ENCODE measurements around the gene OLFML2B.
A peak's percentile ranks its signal among the peaks of the same experiment; 100 is the strongest.
"Not testable (repeated sequence)": the region's sequence is repeated elsewhere in the genome, so short reads cannot be mapped to it uniquely, and the experiment has no call there.

Gene OLFML2B

GRCh38 chr1:162023547-162024501 lies at the start of gene OLFML2B:
TSS of gene OLFML2B (minus strand) at chr1:162023869. CDS start at chr1:162023430, 439 bp downstream.
- DNase-seq, result peak; percentile 70 to 71

GRCh38 chr1:162072740-162073139 lies 49.1 kb upstream of the OLFML2B start:
- DNase-seq, result peak in 1 of 2 experiments; percentile 47

GRCh38 chr1:162070825-162071224 lies 47.2 kb upstream of the OLFML2B start:
- peak in 1 of 2 experiments; percentile 45 for DNase-seq

GRCh38 chr1:162070094-162070748 lies 46.6 kb upstream of the OLFML2B start:
- peak in 1 of 2 experiments; percentile 65 for DNase-seq

GRCh38 chr1:162069334-162070093 lies 45.8 kb upstream of the OLFML2B start, which contains the start of gene NOS1AP:
TSS of gene NOS1AP (plus strand) at chr1:162069691. CDS start at chr1:162070178, 487 bp downstream.
- DNase-seq, result peak; percentile 91 to 93

- DNase-seq, result no peak
These were observed 44.6 kb upstream of the OLFML2B start for GRCh38 chr1:162068301-162068700.

- DNase-seq, result no peak
These were observed 43.8 kb upstream of the OLFML2B start for GRCh38 chr1:162067466-162067865.

DNA sequence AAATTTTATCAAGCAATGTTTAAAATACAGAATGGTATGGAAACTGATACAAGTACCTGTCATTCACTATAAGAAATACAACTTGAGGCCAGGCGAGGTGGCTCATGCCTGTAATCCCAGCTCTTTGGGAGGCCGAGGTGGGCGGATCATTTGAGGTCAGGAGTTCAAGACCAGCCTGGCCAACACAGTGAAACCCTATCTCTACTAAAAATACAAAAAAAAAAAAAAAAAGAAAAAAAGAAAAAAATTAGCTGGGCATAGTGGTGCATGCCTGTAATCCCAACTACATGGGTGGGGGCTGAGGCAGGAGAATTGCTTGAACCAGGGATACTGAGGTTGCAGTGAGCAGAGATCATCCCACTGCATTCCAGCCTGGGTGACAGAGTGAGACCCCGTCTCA lies 43.2 kb upstream of the OLFML2B start:
- DNase-seq, result not testable (repeated sequence)

- DNase-seq, result no peak
These were observed 41.3 kb upstream of the OLFML2B start for GRCh38 chr1:162065016-162065415.

- peak; percentile 52 to 70 for DNase-seq
These were observed 38.9 kb upstream of the OLFML2B start for GRCh38 chr1:162062542-162063015.

DNA sequence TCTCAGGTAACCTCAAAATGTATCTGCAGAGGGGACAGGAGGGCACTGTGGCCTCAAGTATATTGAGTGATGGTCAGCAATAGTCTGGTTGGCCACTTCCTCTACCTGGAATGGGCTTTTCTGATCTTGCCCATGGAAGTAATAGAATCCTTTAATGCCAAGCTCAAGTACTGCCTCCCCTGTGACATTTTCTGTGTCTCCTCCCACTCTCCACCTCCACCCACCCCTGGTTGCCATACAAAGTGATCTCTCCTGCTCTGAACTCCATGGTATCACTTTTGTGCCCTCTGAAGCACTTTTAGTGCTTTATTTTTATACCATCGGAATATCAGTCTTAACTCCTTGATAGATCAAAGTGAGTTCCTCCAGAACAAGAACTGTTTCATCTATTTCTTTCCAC lies 36.6 kb upstream of the OLFML2B start:
- DNase-seq, result no peak

- DNase-seq, result no peak
These were observed 36.1 kb upstream of the OLFML2B start for GRCh38 chr1:162059721-162060120.

DNA sequence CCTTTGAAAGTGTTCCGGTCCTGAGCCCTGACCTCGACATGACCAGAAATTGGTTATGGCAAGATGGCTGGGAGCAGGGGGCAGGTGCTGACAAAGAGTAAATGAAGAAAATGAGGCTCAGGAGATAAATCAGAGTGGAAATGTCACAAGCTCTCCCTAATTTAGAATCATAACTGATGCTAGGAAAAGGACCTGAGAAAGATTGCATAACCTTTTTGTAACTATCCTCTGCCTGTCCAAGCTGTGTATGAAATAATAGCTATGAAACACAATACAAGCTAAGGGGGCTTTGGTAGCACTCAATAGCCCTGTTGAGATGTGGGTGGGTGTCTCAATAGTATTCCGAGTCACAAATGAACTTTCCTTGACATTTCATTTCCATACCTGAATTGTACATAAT lies 32.9 kb upstream of the OLFML2B start:
- DNase-seq, result no peak

- DNase-seq, result peak; percentile 80 to 89
These were observed 32.4 kb upstream of the OLFML2B start for GRCh38 chr1:162056043-162056442.

DNA sequence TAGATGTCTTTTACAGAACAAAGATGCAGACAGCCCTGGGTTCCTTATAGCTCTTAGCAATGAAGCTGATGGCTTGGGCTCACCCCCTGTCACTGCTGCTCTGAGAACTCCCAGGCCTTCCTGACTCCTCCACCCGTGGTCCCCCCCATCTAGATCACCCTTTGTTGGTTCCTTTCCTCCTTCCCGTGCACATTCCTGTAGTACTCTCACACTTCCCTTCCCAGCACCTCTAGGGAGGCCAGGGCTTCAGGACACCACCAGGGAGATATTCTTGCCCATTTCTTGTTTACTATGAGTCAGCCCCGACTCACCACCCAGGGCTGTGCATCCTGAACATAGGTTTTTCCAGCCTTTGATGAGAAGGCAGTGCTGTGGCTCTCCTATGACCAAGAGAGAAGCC lies 31.4 kb upstream of the OLFML2B start:
- no peak for DNase-seq

- not testable (repeated sequence) for DNase-seq
These were observed 30.3 kb upstream of the OLFML2B start for GRCh38 chr1:162053949-162054348.

GRCh38 chr1:162046921-162047320 lies 23.3 kb upstream of the OLFML2B start:
- no peak for DNase-seq

- no peak for DNase-seq
These were observed 18.7 kb upstream of the OLFML2B start for GRCh38 chr1:162042361-162042760.

- DNase-seq, result peak in 1 of 2 experiments; percentile 15
These were observed 17.0 kb upstream of the OLFML2B start for GRCh38 chr1:162040657-162041056.

- no peak for DNase-seq
These were observed 16.3 kb upstream of the OLFML2B start for GRCh38 chr1:162040001-162040400.

- DNase-seq, result no peak
These were observed 15.0 kb upstream of the OLFML2B start for GRCh38 chr1:162038624-162039023.

DNA sequence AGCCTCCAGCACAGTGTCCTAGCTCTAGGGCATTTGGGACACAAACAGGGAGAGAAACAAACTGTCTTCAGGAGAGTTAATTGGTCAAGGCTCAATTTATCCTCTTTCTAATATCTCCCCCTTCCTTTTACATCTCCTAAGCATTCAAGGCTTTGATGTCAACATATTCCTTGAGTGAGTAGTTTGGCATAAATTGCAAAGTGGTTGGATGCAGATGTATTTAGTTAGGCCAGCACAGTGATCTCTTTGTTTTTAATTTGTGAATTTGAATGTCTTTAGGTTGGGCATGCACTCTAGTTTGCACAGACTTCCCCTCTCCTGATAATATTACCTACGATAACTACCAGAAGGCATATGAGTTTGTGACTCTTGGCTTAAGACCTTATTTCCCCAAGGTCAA lies 12.5 kb upstream of the OLFML2B start:
- no peak for DNase-seq

- DNase-seq, result peak; percentile 13 to 71
These were observed 11.6 kb upstream of the OLFML2B start for GRCh38 chr1:162035241-162035640.

Measured in NCI-H2081 (cell line).